ENCODE data around the gene PROK2. TPM values are rescaled to one million over a fixed set of nuclear protein-coding genes. Genes with fewer than 3 reads are reported as not detected.

The PROK2 gene
- total and polyA plus RNA-seq, 7 donors = 0.42 to 3.9 (median 1.2) TPM; not detected in 4

- Histone ChIP-seq H3K27ac (no peak overlapping the region), H3K36me3 (no peaks in the 10 kb centered on the region), H3K4me3 (no peak overlapping the region), H3K9me3 (peaks cover 0 to 17% (median 2%) of the 10 kb centered on the region in 4 donors), H3K27me3 (no peaks in the 10 kb centered on the region), H3K4me1 (no peaks in the 10 kb centered on the region)
- no peak for DNase-seq
- no peak for TF ChIP-seq POLR2A (IDR thresholded peaks at IDR 0.05)
- no peak for TF ChIP-seq EP300 (IDR thresholded peaks at IDR 0.05)
- no peak for TF ChIP-seq POLR2AphosphoS5 (IDR thresholded peaks at IDR 0.05)
- no peak for TF ChIP-seq CTCF (IDR thresholded peaks at IDR 0.05)
- 97% methylated on average over 1 of the region's 1 CpG for WGBS, 2 donors
- intact Hi-C loops (cut with DNase I) = no loop called here
Observed at GRCh38 chr3:71742621-71743020, 42.3 kb downstream of the PROK2 start.

- no peaks in the 10 kb centered on the region for H3K27me3 ChIP-seq
- no peaks in the 10 kb centered on the region for H3K36me3 ChIP-seq
- DNase-seq = no peak
- no peaks in the 10 kb centered on the region for H3K9me3 ChIP-seq
- TF ChIP-seq EP300 (IDR thresholded peaks at IDR 0.05) (no peak), POLR2AphosphoS5 (IDR thresholded peaks at IDR 0.05) (no peak), POLR2A (IDR thresholded peaks at IDR 0.05) (no peak)
- H3K4me1 ChIP-seq = no peaks in the 10 kb centered on the region
- whole genome bisulfite sequencing, 2 donors = 74 to 79% methylated on average over 1 of the region's 1 CpG
- H3K4me3 ChIP-seq = no peak overlapping the region
- intact Hi-C loops (cut with DNase I) = loop anchor here (5.0 kb wide), 2 partner anchors 42 to 1087 kb away; no protein-coding TSS in a partner anchor
- H3K27ac ChIP-seq = no peak overlapping the region
Observed at GRCh38 chr3:71734881-71735280, 50.1 kb downstream of the PROK2 start.

- intact Hi-C loops (cut with DNase I) = loop anchor here (5.0 kb wide), 1 partner anchor 1089 kb away; no protein-coding TSS in a partner anchor
- TF ChIP-seq EP300 (IDR thresholded peaks at IDR 0.05) (no peak), CTCF (IDR thresholded peaks at IDR 0.05) (no peak), POLR2AphosphoS5 (IDR thresholded peaks at IDR 0.05) (no peak), POLR2A (IDR thresholded peaks at IDR 0.05) (no peak)
- Histone ChIP-seq H3K36me3 (no peaks in the 10 kb centered on the region), H3K27ac (no peak overlapping the region), H3K4me1 (peaks cover 0 to 4% (median 0%) of the 10 kb centered on the region in 4 donors), H3K4me3 (no peak overlapping the region), H3K27me3 (no peaks in the 10 kb centered on the region), H3K9me3 (no peaks in the 10 kb centered on the region)
- 91 to 92% methylated on average over 2 of the region's 2 CpGs for WGBS, 2 donors
- DNase-seq = no peak
Observed at GRCh38 chr3:71733319-71733718, 51.6 kb downstream of the PROK2 start.

- H3K27ac ChIP-seq = no peak overlapping the region
- H3K36me3 ChIP-seq = no peaks in the 10 kb centered on the region
- no peaks in the 10 kb centered on the region for H3K9me3 ChIP-seq
- no peak overlapping the region for H3K4me3 ChIP-seq
- no peak for DNase-seq
- H3K27me3 ChIP-seq = no peaks in the 10 kb centered on the region
- peaks cover 0 to 4% (median under 1%) of the 10 kb centered on the region in 4 donors for H3K4me1 ChIP-seq
- intact Hi-C loops (cut with DNase I) = loop anchor here (5.0 kb wide), 1 partner anchor 1090 kb away; no protein-coding TSS in a partner anchor
- WGBS, 2 donors = 67 to 88% methylated on average over 4 of the region's 4 CpGs
- no peak for TF ChIP-seq POLR2AphosphoS5 (IDR thresholded peaks at IDR 0.05)
- no peak for TF ChIP-seq CTCF (IDR thresholded peaks at IDR 0.05)
- TF ChIP-seq POLR2A (IDR thresholded peaks at IDR 0.05) = no peak
- no peak for TF ChIP-seq EP300 (IDR thresholded peaks at IDR 0.05)
Observed at GRCh38 chr3:71732637-71733036, 52.3 kb downstream of the PROK2 start.

GRCh38 chr3:71728632-71729342, 56.2 kb downstream of the PROK2 start:
- H3K36me3 ChIP-seq = no peaks in the 10 kb centered on the region
- no peaks in the 10 kb centered on the region for H3K27me3 ChIP-seq
- intact Hi-C loops (cut with DNase I) = loop anchor here (10.0 kb wide), 1 partner anchor 1356 kb away; no protein-coding TSS in a partner anchor
- WGBS, 2 donors = 77 to 78% methylated on average over 4 of the region's 4 CpGs
- no peak overlapping the region for H3K27ac ChIP-seq
- peaks cover 2 to 18% (median 15%) of the 10 kb centered on the region in 4 donors for H3K4me1 ChIP-seq
- no peaks in the 10 kb centered on the region for H3K9me3 ChIP-seq
- no peak for DNase-seq
- TF ChIP-seq POLR2AphosphoS5 (IDR thresholded peaks at IDR 0.05) = no peak
- no peak for TF ChIP-seq CTCF (IDR thresholded peaks at IDR 0.05)
- TF ChIP-seq EP300 (IDR thresholded peaks at IDR 0.05) = no peak
- no peak for TF ChIP-seq POLR2A (IDR thresholded peaks at IDR 0.05)
- no peak overlapping the region for H3K4me3 ChIP-seq

Data from sigmoid colon (tissue), 7 donors.